Activated naive CD8-positive, alpha-beta T cell (primary cell): ENCODE data around the gene CDSN.

Experiments
- H3K27ac Mint-ChIP-seq: one replicate; pipeline ENCODE4 v1.8.0; 2021; ENCODE audit warnings: mixed read lengths
- H3K27me3 Mint-ChIP-seq: one replicate; pipeline ENCODE4 v1.8.0; 2021; ENCODE audit warnings: mixed read lengths
- H3K36me3 Mint-ChIP-seq: one replicate; pipeline ENCODE4 v1.8.0; 2021; ENCODE audit warnings: mixed read lengths
- H3K4me1 Mint-ChIP-seq: one replicate; pipeline ENCODE4 v1.8.0; 2021; ENCODE audit warnings: low read depth, mixed read lengths
- H3K4me3 Mint-ChIP-seq: one replicate; pipeline ENCODE4 v1.8.0; 2021; ENCODE audit warnings: mild to moderate bottlenecking, mixed read lengths
- H3K9me3 Mint-ChIP-seq: one replicate; pipeline ENCODE4 v1.8.0; 2021; ENCODE audit warnings: low read depth, mixed read lengths

CDSN gene

GRCh38 chr6:31131595-31131994 lies 11.3 kb upstream of the CDSN start:
- H3K27me3 Mint-ChIP-seq = no peaks in the 10 kb centered on the region
- H3K36me3 Mint-ChIP-seq = no peaks in the 10 kb centered on the region
- H3K4me1 Mint-ChIP-seq = peaks cover 8% of the 10 kb centered on the region
- H3K27ac Mint-ChIP-seq = no peak overlapping the region
- no peak overlapping the region for H3K4me3 Mint-ChIP-seq
- no peaks in the 10 kb centered on the region for H3K9me3 Mint-ChIP-seq

- no peaks in the 10 kb centered on the region for H3K27me3 Mint-ChIP-seq
- no peaks in the 10 kb centered on the region for H3K9me3 Mint-ChIP-seq
- peaks cover 8% of the 10 kb centered on the region for H3K4me1 Mint-ChIP-seq
- H3K27ac Mint-ChIP-seq = no peak overlapping the region
- H3K4me3 Mint-ChIP-seq = no peak overlapping the region
- no peaks in the 10 kb centered on the region for H3K36me3 Mint-ChIP-seq
These were observed 10.5 kb upstream of the CDSN start for GRCh38 chr6:31130751-31131150.

- Mint-ChIP-seq H3K27me3 (no peaks in the 10 kb centered on the region), H3K4me3 (no peak overlapping the region), H3K27ac (no peak overlapping the region), H3K9me3 (no peaks in the 10 kb centered on the region), H3K4me1 (peaks cover 8% of the 10 kb centered on the region), H3K36me3 (no peaks in the 10 kb centered on the region)
These were observed 8.9 kb upstream of the CDSN start for GRCh38 chr6:31129130-31129529.

GRCh38 chr6:31128093-31128676 lies 7.9 kb upstream of the CDSN start:
- no peak overlapping the region for H3K27ac Mint-ChIP-seq

GRCh38 chr6:31126396-31127175 lies 6.3 kb upstream of the CDSN start:
- H3K4me3 Mint-ChIP-seq = no peak overlapping the region
- peaks cover 8% of the 10 kb centered on the region for H3K4me1 Mint-ChIP-seq
- no peaks in the 10 kb centered on the region for H3K27me3 Mint-ChIP-seq
- H3K27ac Mint-ChIP-seq = no peak overlapping the region
- no peaks in the 10 kb centered on the region for H3K9me3 Mint-ChIP-seq
- no peaks in the 10 kb centered on the region for H3K36me3 Mint-ChIP-seq

More at GRCh38 chr6:31128093-31128676, 7.9 kb upstream of the CDSN start:
- peaks cover 8% of the 10 kb centered on the region for H3K4me1 Mint-ChIP-seq
- no peaks in the 10 kb centered on the region for H3K9me3 Mint-ChIP-seq
- H3K4me3 Mint-ChIP-seq = no peak overlapping the region
- H3K36me3 Mint-ChIP-seq = no peaks in the 10 kb centered on the region
- no peaks in the 10 kb centered on the region for H3K27me3 Mint-ChIP-seq

- Mint-ChIP-seq H3K27me3 (no peaks in the 10 kb centered on the region), H3K9me3 (no peaks in the 10 kb centered on the region), H3K4me3 (no peak overlapping the region), H3K4me1 (peaks cover 8% of the 10 kb centered on the region), H3K27ac (no peak overlapping the region), H3K36me3 (no peaks in the 10 kb centered on the region)
These were observed 5.5 kb upstream of the CDSN start for GRCh38 chr6:31125586-31126363.

- no peaks in the 10 kb centered on the region for H3K27me3 Mint-ChIP-seq
- peaks cover 8% of the 10 kb centered on the region for H3K4me1 Mint-ChIP-seq
- no peaks in the 10 kb centered on the region for H3K36me3 Mint-ChIP-seq
- H3K4me3 Mint-ChIP-seq = no peak overlapping the region
- H3K9me3 Mint-ChIP-seq = no peaks in the 10 kb centered on the region
- H3K27ac Mint-ChIP-seq = no peak overlapping the region
These were observed 4.9 kb upstream of the CDSN start for GRCh38 chr6:31125162-31125561.

- Mint-ChIP-seq H3K27me3 (no peaks in the 10 kb centered on the region), H3K27ac (no peak overlapping the region), H3K4me1 (peaks cover 4% of the 10 kb centered on the region), H3K36me3 (no peaks in the 10 kb centered on the region), H3K4me3 (no peak overlapping the region), H3K9me3 (no peaks in the 10 kb centered on the region)
These were observed 2.8 kb upstream of the CDSN start for GRCh38 chr6:31122791-31123706.

GRCh38 chr6:31121131-31121790 lies 1.0 kb upstream of the CDSN start:
- Mint-ChIP-seq H3K4me1 (no peaks in the 10 kb centered on the region), H3K36me3 (no peaks in the 10 kb centered on the region), H3K27me3 (no peaks in the 10 kb centered on the region), H3K9me3 (no peaks in the 10 kb centered on the region), H3K4me3 (no peak overlapping the region), H3K27ac (no peak overlapping the region)

GRCh38 chr6:31118178-31118577 lies 2.1 kb downstream of the CDSN start:
- Mint-ChIP-seq H3K4me3 (no peak overlapping the region), H3K36me3 (no peaks in the 10 kb centered on the region), H3K27ac (no peak overlapping the region), H3K27me3 (no peaks in the 10 kb centered on the region), H3K4me1 (no peaks in the 10 kb centered on the region), H3K9me3 (no peaks in the 10 kb centered on the region)

- no peak overlapping the region for H3K27ac Mint-ChIP-seq
- H3K9me3 Mint-ChIP-seq = no peaks in the 10 kb centered on the region
- H3K4me1 Mint-ChIP-seq = no peaks in the 10 kb centered on the region
- H3K4me3 Mint-ChIP-seq = no peak overlapping the region
- no peaks in the 10 kb centered on the region for H3K36me3 Mint-ChIP-seq
- H3K27me3 Mint-ChIP-seq = no peaks in the 10 kb centered on the region
These were observed 3.4 kb downstream of the CDSN start for GRCh38 chr6:31116661-31117385.

GRCh38 chr6:31115941-31116560 lies 4.2 kb downstream of the CDSN start:
- no peaks in the 10 kb centered on the region for H3K4me1 Mint-ChIP-seq
- no peaks in the 10 kb centered on the region for H3K9me3 Mint-ChIP-seq
- no peaks in the 10 kb centered on the region for H3K36me3 Mint-ChIP-seq
- no peak overlapping the region for H3K27ac Mint-ChIP-seq
- H3K4me3 Mint-ChIP-seq = no peak overlapping the region
- no peaks in the 10 kb centered on the region for H3K27me3 Mint-ChIP-seq
